Rectal smooth muscle tissue (tissue), 1 donor: ENCODE measurements around the gene KRT82.

Experiments used
- H3K27ac ChIP-seq: one replicate; pipeline ENCODE4 v1.7.0; 2013; ENCODE audit warnings: low read depth, low read length, inconsistent platforms
- H3K27me3 ChIP-seq: one replicate; pipeline ENCODE4 v1.7.0; 2013; ENCODE audit warnings: low read length; ENCODE audit not compliant: control insufficient read depth, insufficient read depth
- H3K36me3 ChIP-seq: one replicate; pipeline ENCODE4 v1.7.0; 2013; ENCODE audit warnings: low read length; ENCODE audit not compliant: control insufficient read depth, insufficient read depth
- H3K4me1 ChIP-seq: one replicate; pipeline ENCODE4 v1.7.0; 2013; ENCODE audit warnings: low read length; ENCODE audit not compliant: control insufficient read depth, insufficient read depth
- H3K4me3 ChIP-seq: one replicate; pipeline ENCODE4 v1.7.0; 2013; ENCODE audit warnings: low read length
- H3K9ac ChIP-seq: one replicate; pipeline ENCODE4 v1.7.0; 2013; ENCODE audit warnings: low read length

Gene KRT82

DNA sequence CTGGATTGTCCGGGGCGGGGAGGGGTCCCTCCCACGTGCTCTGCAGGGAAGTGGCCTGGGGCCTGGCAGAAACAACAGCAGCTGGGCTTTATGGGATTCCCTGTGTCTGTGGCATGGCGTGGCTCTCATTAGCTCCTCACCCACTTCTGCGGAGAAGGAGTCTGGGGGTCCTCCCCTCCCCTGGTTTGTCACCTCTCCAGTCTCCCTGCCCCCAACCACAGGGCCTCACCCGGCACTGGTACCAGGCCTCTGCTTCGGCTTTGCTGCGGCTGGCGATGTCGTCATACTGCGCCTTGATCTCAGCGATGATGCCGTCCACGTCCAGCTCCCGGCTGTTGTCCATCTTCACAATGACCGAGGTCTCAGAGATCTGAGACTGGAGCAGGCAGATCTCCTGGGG, 6.4 kb downstream of the KRT82 start:
- Histone ChIP-seq H3K27me3 (no peaks in the 10 kb centered on the region), H3K4me1 (no peaks in the 10 kb centered on the region), H3K4me3 (no peak overlapping the region), H3K36me3 (no peaks in the 10 kb centered on the region), H3K27ac (no peak overlapping the region), H3K9ac (no peak overlapping the region)

DNA sequence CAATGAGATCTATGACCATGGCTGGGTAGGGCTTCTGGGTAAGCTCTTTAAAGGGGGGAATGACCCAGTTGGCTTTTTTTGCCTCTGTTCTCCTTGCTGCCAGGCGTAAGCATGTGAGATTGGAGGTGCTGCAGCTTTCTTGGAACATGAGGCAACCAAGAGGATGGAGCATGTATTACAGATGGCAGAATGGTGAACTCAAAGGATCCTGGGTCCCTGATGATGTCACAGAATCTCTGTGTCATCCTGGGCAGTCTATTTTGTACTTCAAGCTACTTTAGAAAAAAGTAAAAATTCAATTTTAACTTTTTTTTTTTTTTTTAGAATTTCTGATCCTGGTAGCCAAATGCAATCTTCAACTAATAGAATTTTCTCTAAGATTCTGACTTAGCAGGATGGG, 8.0 kb downstream of the KRT82 start:
- no peak overlapping the region for H3K27ac ChIP-seq
- no peaks in the 10 kb centered on the region for H3K36me3 ChIP-seq
- no peak overlapping the region for H3K9ac ChIP-seq
- no peaks in the 10 kb centered on the region for H3K4me1 ChIP-seq
- no peaks in the 10 kb centered on the region for H3K27me3 ChIP-seq
- H3K4me3 ChIP-seq, result no peak overlapping the region

DNA sequence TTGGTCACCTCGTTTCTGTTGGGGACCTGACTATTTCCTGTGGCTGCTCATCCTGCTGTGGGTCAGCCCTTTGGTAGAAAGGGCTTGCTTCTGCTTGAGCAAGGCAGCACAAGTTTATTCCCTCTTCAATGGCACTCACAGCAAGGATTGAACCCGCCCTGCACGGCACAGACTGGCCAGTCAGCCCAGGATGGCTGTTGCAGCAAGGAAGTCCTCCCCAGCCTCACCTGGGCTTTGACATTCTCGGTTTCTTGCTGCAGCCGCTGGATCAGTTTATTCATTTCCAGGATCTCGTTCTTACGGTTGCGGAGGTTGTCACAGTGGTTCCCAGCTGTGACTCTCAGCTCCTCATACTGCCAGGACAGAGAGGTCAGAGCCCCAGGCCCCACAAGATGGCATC, 9.5 kb downstream of the KRT82 start:
- no peaks in the 10 kb centered on the region for H3K27me3 ChIP-seq
- no peak overlapping the region for H3K9ac ChIP-seq
- H3K4me1 ChIP-seq, result no peaks in the 10 kb centered on the region

DNA sequence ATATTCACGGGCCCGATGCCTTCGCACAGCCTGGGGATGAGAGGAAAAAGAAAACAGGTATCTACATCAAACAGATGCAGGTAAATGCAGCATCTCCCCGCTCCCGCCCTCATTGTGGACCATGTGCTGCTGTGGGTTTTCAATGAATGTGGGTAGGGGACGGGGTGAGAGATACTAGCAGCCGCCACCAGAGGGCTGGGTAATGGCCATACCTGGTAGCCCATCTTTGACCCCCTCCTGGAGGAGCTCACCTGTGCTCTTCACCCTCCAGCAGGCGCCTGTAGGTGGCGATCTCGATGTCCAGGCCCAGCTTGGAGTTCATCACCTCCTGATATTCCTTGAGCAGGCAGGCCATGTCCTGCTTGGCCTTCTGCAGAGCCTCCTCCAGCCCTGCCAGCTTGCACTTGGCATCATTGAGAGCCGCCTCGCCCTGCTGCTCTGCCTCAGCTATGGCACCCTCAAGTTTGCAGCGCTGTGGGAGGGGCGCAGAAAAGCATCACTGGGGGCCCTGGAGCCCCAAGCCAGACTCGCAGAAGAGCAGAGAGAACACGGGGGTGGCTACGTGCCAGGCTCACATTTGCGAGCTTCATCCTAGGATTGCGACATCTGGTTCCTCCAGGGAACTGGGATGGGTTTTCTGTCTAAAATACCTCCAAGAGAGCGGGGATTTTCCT, 10.2 kb downstream of the KRT82 start:
- Histone ChIP-seq H3K4me1 (no peaks in the 10 kb centered on the region), H3K27ac (no peak overlapping the region), H3K36me3 (no peaks in the 10 kb centered on the region), H3K27me3 (no peaks in the 10 kb centered on the region), H3K9ac (no peak overlapping the region), H3K4me3 (no peak overlapping the region)

More for the DNA sequence above, 9.5 kb downstream of the KRT82 start:
- Histone ChIP-seq H3K4me3 (no peak overlapping the region), H3K36me3 (no peaks in the 10 kb centered on the region), H3K27ac (no peak overlapping the region)

DNA sequence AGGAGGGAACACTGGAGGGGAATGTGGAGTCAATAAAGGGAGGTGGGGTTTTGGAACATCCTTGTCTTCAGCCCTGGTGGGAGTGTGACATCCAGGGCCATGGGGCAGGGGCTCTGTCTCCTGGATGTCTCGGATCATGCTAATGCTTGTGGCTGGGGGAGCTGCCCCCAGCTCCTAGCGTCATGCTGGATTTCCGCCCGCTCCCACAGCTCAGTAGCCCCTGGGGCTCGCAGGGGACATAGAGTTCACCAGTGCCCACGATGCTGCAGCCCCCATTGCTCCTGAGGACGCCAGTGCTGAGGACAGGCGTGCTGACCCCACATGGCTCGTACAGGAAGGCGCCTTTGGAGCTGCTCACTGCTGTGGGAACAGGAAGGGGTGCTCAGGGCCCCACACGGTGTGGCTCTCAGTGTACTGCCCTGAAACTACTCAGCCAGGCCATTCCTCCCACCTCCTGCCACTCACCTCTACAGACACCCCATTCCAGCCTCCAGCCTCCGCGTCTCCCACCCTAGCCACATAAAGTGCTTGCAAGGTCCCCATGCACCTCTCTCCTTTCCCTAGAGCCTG, 11.2 kb downstream of the KRT82 start:
- Histone ChIP-seq H3K27ac (no peak overlapping the region), H3K36me3 (no peaks in the 10 kb centered on the region), H3K27me3 (no peaks in the 10 kb centered on the region), H3K4me3 (no peak overlapping the region), H3K9ac (no peak overlapping the region), H3K4me1 (no peaks in the 10 kb centered on the region)

DNA sequence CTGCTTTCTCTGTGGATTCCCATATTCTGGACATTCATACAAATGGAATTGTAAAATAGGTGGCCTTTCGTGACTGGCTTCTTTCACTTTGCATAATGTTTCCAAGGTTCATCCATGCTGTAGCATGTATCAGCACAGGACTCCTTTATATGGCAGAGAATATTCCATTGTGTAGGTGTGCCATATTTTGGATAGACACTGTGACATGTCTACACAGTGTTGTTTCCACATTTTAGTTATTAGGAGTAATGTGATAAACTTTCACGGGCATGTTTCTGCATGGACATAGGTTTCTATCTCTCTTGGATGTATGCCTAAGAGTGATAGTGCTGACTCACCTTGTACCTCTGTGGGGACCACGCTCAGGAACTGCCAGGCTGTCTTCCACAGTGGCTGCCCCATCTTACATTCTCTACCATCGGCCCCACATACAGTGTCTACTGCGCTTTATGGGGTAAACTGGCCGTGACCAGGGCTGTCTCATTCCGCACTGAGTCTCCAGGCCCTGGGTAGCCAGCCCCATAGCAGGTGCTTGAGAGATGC, 13.6 kb downstream of the KRT82 start:
- Histone ChIP-seq H3K4me1 (no peaks in the 10 kb centered on the region), H3K4me3 (no peak overlapping the region), H3K27me3 (no peaks in the 10 kb centered on the region), H3K9ac (no peak overlapping the region), H3K36me3 (no peaks in the 10 kb centered on the region), H3K27ac (no peak overlapping the region)

DNA sequence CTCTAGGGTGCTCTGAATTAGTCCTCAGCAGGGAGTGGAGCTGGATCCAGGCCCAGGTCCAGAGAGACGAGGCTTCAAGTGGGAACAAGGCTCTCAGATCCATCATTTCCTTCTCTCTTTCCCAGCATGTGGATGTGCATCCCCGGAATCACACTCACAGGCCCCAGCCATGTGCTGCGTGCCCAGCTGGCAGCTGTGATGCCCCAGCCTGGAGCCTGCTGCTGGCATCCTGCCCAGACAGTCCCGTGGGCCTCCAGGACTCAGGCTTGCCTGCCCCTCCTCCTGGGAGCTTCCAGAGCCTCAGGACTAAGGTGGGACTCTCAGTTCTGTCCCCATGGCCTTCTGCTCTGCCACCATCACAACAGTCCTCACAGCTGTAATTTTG, 14.5 kb downstream of the KRT82 start:
- H3K27me3 ChIP-seq, result no peaks in the 10 kb centered on the region
- no peak overlapping the region for H3K27ac ChIP-seq
- H3K36me3 ChIP-seq, result no peaks in the 10 kb centered on the region

DNA sequence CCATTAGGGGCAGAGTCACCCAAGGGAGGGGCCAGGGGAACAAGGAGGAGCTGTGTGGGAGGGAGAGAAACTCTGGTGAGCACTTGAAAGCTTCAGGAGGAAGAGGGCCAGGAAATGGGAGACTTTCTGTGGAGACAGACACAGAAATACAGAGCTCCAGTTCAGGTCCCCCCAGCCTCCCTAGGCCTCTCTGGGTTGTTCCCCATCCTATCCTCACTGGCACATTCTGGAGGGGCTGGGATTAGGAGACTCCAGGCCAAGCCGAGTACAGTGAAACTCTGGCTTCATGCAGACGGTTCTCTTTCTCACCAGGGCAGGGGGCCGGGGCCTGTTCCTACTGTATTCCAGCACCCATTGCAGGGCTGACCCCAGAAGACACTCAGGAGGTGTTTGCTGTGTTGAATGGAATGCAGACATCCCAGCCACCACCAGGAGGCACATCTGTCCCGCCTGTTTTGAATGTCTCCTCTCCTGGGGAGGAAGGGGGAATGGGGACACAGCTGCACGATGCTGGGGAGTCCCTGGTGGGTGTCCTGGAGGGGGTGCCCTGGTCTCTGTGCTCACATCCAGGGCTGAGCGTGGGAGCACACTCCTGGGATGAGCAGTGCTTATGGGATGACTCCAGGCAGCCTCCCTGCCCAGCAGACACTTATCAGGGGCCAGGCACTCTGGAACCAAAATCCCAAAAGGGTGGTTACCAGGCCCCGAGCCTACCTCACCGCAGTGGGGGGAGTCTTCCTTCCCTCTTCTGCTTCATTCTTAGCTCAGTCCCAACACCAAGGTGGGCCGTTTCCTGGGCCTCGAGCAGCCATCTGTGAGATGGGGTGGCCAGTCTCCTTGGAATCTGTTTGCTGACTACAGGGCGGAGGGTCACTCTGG, 15.2 kb downstream of the KRT82 start:
- Histone ChIP-seq H3K4me3 (no peak overlapping the region), H3K36me3 (no peaks in the 10 kb centered on the region), H3K4me1 (no peaks in the 10 kb centered on the region), H3K27me3 (no peaks in the 10 kb centered on the region), H3K27ac (no peak overlapping the region), H3K9ac (no peak overlapping the region)

More for the DNA sequence above, 14.5 kb downstream of the KRT82 start:
- H3K9ac ChIP-seq, result no peak overlapping the region
- no peak overlapping the region for H3K4me3 ChIP-seq
- H3K4me1 ChIP-seq, result no peaks in the 10 kb centered on the region

DNA sequence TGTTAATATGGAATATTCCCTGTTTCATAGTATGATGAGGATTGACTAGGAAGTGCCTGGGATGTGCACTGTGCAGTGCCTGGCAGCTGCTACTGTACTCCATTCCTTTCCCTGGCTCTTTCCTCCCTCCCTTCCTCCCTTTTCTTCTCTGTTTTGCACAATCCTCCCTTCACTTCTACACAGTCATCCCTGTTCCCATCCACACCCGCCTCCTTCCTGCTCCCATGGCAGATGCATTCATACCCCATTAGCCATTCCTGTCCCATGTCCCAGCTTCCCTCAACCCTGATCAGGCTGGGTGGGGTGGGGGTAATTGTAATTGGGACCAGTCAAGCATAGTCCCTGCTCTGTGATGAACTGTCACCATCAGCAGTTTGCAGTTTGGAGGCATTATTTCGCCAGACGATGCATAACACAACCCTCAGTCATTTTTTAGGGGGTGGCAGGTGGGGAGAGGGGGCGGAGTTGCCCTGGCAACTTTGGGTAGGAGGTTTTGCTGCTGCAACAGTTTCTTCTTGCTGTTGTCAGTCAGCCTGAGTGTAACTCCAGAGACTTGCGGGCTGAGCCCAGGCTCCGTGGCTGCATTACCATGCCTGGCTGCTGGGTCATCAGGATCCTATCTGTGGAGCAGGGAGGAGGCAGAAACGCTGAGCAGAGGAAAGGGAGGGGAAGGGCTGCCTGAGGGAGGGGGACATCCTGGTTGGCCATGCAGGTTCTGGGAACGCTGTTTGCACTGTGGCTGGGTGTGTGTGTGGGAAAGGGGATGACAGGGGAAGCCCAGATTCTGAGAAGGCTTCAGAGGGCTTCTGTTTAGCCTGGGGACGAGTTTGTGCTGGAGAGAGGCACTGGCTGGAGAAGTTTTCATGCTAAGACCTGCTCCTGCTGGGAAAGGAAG, 16.6 kb downstream of the KRT82 start:
- Histone ChIP-seq H3K27me3 (no peaks in the 10 kb centered on the region), H3K27ac (no peak overlapping the region), H3K4me1 (no peaks in the 10 kb centered on the region), H3K36me3 (no peaks in the 10 kb centered on the region), H3K4me3 (no peak overlapping the region), H3K9ac (no peak overlapping the region)

DNA sequence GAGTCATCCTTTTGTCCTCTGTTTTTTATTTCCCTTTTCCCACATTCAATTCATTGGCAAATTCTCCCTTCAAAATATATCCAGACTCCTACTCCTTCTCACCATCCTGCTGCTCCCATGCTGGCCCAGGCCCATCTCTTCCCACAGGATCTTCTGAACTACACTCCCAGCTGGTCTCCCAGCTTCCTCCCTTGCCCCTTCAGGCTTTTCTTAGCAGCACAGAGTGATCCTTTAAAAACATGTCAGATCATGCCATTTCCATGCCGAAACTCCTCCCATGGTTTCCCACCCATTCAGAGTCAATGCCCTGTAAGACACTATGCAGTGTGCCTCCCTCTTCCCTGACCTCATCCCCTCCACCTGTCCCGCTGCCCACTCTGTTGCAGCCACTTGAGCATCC, 18.3 kb downstream of the KRT82 start:
- Histone ChIP-seq H3K27ac (no peak overlapping the region), H3K9ac (no peak overlapping the region), H3K27me3 (no peaks in the 10 kb centered on the region), H3K4me1 (no peaks in the 10 kb centered on the region), H3K36me3 (no peaks in the 10 kb centered on the region), H3K4me3 (no peak overlapping the region)

DNA sequence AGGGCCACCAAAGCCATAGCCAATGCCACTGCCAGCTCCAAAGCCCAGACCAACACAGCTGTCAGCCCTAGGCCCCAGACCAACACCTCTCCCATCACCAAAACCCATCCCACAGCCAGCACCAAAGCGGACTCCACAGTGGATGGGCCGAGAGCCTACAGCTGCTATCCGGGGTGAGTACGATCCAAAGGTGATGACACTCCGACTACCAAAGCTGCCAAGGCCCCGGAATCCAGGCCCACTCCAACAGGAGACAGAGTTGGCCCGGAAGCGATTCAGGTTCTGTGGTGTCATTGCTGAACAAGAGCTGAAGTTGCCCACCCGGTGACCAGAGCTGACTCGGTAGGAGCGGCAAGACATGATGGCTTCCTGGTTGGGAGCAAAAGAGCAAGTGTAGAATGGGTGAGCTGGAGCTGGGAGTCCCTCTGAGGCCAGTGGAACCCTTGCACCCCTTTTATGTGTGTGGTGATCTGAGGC, 20.9 kb downstream of the KRT82 start, which contains the start of gene KRT84:
Gene KRT84 (minus strand): TSS at position 427 of the 477 bp plus-strand sequence. CDS start 67 bp downstream, at position 360.
- Histone ChIP-seq H3K9ac (no peak within 1 kb of the TSS), H3K27me3 (no peaks in the 10 kb centered on the region), H3K4me3 (no peak within 1 kb of the TSS), H3K27ac (no peak within 1 kb of the TSS), H3K4me1 (no peaks in the 10 kb centered on the region), H3K36me3 (no peaks in the 10 kb centered on the region)
